GM19438 (cell line): ENCODE data around the gene STXBP5.

Experiments
- ATAC-seq: cut with Tn5 transposase; IDR thresholded peaks from one replicate; pipeline ENCODE4 v1.9.1; 2021; ENCODE audit warnings: low read depth; ENCODE audit not compliant: unreplicated experiment

STXBP5 gene

DNA sequence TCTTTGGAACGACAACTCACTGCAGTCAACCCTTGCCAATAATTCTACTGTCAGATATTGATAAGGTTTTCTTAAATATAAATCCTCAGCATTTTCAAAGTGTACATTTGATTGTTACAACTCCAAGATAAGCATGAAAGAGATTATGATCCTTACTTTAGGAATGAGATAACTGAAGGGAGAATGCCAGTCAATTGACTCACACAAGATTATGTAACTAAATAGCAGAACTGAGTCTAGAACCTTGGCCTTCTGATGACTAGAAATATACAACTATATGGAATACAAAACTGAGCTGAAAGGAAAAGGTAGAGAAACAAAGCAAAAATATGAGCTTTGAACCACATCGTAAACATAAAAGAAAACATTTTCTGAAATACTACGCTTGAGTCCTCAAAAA lies 26.9 kb upstream of the STXBP5 start:
- ATAC-seq = no peak

DNA sequence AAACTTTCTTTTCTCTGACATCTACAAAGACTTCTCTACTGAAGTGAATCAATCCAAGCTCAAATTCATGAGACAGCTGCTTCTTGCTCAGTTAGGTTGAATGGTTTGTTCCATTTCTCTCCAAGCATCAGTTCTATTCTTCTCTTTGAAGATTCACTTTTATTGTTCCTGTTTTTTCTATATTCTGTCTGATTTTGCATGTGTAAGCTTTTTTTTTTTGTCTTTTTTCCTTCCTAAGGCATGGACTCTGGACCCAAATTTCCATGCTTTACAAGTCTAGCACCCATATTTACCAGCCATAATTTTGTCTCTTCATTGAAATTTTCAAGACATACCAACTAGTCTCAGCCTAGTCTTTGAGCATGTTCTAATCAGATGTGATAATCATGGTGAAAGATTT lies 25.9 kb upstream of the STXBP5 start:
- no peak for ATAC-seq

DNA sequence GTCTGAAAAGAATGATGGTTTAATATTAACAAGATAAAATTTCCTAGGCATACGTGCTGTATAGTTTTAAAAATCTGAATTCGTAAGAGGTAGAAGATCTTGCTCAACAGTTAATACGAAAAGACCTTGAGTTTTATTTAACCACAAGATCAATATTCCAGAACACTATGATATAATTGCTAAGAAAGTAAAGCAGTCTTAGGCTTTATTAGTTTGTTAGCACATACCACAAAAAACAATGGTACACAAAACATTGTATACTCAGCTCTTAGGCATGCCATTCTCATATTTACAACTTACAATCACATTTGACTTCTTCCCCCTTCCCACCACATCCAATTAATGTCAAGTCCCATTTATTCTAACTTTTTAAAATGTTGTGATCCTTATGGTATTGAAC lies 24.4 kb upstream of the STXBP5 start:
- ATAC-seq = no peak

DNA sequence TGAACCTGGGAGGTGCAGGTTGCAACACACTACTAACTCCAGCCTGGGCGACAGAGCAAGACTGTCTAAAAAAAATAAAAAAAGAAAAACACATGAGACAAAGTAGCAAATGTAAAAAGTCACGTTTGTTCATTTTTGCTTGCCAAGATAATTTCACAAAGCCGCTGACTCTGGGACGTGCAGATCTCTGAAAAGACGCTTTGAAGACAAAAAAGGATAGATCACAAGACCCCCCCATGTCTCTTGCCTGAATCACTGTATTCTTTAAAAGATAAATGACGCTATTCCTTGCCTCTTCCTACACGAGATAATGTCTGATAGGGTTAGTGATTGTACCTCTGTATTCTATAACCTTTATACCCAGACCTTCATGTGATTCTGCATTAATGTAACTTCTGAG lies 23.3 kb upstream of the STXBP5 start:
- no peak for ATAC-seq

DNA sequence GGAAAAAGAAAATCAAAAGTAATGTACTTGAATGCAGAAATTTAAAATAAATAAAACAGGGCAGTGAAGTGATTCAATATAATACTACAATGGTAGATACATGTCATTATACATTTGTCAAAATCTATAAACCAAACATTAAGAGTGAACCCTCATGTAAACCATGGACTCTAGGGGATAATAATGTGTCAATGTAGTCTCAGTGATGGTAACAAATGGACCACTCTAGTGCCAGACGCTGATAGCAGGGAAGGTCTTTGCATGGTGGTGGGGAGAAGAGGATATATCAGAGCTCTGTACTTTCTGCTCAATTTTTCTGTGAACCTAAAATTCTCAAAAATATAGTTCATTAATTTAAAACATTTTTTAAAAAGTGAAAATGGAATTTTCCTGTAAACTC lies 19.8 kb upstream of the STXBP5 start:
- ATAC-seq = no peak

DNA sequence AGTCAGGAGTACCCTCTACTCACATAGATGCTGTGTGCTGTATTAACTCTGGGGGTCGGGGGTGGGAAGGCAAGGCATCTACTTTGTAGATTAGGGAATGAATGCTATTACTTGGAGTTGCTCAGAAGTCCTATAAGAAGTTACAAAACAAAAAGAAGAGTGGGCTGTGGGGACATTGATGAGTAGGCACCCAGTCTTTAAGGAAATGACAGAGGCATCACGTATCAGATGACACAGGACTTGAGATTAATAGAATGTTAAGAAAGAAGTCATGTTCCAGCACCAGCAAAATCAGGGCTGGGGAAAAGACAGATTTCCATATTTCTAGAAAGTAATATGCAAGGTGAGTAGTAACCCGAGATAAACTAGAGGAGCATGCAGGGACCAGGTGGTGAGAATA lies 19.0 kb upstream of the STXBP5 start:
- ATAC-seq = no peak

DNA sequence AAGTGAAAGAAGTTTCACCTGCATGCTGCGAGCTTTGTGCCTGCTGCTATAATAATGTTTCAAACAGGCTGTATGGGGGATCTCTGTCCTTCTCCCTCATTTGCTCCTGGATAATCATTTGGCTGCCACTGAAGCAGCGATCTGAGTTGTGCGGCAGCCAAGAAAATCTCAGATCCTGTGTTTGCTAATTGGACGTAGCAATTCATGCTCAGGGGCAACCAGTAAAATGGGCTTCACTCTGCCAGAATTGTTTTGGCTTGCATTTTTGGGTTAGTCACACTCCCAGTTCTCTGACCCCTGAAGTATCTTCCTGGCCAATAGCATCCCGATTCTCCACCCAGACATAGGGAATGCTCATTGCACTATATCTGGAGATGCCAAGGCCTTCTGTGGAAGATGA lies 13.7 kb upstream of the STXBP5 start:
- ATAC-seq = no peak

DNA sequence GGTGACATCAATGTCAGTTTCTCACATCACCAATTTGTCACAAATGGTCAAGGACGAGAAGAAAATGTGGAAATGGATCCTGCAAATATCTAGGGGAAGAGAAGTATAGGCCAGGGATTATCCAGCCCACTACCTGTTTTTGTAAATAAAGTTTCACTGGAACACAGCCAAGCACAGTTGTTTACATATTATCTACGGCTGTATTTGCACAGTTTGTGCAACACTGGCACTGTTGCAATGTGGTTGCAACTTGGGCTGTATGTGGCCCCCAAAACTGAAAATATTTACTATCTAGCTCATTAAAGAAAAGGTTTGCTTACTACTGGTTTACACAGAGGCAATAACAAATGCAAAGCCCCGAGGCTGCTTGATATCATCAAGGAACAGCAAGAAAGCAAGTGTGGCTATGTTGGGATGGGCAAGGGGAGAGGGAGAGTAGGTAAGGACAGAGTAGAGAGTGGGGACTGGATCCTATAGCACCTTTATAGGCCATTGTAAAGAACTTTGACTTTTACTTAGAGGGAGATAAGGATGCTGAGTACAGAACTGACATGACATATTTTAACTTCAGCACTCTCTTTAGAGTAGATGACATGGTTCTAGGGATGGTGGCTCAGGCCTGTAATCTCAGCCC lies 11.8 kb upstream of the STXBP5 start:
- ATAC-seq = no peak

DNA sequence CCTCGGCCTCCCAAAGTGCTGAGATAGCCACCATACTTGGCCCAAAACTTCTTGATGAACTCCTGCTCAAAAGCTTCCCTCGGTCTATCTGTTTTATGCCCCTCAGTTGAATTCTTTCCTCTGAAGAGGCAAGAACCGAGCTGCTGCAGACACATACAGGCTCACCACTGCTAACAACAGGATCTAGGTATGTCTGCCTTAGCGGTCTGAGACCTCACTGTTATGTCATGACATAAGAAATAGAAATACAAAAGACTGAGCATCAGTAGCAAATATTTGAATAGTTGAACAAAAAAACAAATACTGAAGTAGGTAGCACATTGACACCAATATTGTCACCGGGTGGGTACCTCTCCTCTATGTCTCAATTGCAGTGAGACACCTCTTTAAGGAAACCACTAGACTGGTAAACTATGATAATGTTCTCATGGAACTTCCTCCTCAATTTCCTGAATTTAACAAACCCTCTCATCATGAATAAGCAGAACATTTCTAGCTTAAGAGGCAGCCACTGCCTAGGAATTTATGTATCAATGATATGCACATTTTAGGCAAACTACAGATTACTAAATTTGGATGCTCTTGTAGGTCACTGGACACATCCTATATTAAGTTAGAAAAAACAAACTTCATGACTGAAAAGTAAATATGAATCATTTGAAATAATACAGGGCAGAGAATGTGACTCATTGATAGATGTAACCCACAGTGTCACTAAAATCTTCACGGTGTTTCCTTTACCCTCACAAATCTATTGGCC lies 9.4 kb upstream of the STXBP5 start:
- ATAC-seq = no peak

DNA sequence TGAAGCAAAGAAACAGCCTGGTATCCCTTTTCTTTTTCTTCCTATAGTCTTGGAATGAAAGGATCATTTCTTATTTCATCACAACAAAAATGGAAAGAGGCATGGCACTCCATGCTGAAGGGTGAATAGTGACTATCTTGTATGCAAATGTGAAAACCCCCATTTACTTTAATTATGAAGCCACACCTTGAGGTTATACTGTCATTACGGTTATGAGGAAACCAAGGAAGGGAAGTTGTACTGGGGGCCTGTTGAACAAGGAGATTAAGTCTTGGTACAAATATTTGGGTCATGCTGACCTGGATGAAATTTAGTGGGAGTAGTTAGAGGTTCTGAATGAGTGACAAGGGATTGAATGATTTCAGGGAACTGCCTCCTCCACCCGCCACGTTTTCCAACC lies 8.7 kb upstream of the STXBP5 start:
- no peak for ATAC-seq

DNA sequence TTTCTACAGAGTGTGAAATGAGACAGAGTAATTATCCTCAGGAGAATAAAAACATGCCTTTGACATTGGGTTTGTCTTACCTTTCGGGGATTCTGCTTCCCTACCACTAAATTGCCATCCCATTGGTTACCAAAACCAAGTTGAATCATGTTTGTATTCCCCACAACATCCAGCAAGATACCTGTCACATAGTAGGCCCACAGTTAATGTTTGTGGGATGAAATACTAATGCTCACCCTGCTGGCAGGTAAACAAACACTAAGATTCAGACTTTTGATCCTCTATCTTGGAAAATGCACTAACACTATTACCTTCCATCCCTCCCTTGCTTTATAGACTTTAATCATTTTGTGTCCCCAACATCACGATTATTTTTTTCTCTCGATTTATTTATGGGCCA lies 8.2 kb upstream of the STXBP5 start:
- no peak for ATAC-seq

DNA sequence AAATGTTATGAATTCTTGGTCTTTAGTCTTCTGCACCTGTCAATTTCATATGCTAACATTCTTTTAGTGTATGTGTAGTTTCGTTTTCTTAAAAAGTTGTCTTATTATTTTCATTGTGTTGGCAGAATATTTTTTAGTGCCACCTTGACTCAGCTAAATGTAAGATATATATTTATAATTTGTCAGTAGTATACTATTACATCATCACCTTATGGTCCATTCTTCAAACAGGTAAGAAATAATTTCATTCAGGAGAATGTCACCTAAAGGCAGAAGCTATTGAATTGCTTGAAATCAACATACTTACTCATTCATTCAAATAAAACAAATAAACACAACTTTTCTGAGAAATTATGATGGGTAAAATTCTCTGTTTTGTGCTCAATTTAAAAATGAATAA lies 3.5 kb upstream of the STXBP5 start:
- ATAC-seq = no peak

DNA sequence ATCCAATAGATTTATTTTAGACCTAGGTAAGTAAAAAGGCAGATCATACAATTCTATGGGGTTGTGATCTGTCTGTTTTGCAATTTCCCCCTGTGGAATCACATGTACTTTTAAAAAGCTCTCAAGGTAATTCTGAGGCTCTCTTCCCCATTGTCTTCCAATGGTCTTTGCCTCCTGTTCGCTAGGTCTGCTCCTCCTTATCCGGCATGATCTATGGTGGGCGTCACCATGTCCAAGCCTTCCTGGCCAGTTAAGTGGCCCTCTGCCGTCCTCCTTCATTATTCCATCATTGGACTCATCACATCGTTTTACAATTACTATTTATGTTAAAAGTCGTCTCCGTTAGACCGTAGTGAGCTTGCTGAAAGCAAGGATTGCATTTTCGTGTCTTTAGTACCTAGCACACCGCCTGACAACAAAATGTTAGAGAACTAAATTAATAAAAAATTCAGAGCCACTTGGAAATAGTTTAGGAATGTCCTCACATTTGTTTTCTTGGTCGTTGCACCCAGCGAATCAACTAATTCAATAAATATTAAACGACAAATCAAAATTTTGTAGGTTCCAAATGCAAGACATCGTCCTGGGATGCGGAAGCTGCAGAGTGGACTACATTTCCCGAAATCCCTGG lies 2.2 kb upstream of the STXBP5 start:
- ATAC-seq = no peak

DNA sequence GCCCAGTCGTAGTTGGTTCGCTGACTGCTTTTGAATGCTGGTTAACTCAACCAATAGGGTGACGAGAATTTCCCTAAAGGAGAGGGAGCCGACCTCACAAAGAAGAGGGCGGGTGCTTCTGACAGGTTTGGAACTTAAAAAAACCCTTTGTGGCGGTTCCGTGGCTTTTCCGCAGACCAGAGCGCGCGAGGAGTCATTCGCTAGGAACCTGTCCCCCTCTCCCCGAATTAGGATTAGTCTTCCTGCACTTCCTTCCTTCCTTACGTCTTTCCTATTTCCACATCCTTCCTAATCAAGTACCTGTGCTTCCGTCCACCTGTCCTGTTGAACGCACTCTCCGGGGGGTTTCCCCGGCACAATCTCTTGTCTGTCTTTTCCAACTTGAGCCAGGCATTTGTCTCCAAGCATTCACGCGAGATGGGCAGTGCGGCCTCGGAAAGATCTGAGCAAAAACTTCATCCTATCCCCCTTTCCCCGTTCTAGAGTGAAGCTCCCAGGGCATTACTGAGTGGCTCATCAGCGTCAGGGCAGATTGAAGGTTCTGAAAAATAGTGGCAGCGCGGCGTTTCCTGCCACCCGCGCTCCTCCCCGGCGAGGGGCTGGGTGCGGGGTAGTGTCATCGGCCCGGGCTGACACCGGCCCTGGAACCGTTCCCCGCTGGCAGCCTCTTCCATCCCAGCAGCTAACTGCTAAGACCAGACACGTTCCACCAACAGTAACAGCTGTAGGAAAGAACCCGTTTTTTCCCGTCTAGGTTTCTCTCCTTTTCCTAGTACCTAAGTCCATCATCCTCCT lies 1.5 kb upstream of the STXBP5 start:
- peak; percentile 83 for ATAC-seq

DNA sequence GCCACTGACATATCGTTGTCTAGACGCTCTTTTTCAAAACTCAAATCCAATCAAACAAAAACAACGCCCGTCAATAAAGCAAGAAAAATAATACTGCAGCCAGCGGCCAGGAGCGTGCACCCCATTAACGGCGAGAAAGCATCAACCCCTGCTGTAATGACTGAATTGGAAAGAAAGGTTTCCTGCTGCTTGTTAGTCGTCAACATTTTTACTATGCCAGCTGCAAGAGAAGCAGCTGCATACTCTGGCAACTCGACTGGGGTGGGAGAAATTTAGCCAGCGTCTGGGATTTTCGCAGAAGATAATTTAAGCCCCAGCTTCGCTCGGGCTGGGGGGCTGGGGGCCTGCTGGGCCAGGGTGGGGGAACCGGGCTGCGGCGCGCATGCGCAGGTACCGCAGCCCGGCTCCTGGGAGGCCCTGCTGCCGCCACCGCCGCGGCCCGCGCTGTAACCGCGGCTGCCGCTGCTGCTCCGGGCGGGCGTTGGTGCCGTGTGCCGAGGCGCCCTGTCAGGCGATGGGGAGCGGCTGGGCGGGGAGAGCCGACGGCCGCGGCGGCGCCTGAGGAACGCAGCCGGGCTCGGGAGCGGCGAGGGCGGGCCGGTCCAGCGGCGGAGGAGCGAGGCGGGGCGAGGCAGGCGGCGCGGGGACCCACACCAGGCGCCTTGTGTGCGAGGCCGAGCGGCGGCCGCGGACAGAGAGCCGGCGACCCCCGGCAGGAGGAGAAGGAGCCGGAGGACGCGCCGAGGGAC lies 732 bp upstream of the STXBP5 start:
- ATAC-seq = peak; percentile 43

DNA sequence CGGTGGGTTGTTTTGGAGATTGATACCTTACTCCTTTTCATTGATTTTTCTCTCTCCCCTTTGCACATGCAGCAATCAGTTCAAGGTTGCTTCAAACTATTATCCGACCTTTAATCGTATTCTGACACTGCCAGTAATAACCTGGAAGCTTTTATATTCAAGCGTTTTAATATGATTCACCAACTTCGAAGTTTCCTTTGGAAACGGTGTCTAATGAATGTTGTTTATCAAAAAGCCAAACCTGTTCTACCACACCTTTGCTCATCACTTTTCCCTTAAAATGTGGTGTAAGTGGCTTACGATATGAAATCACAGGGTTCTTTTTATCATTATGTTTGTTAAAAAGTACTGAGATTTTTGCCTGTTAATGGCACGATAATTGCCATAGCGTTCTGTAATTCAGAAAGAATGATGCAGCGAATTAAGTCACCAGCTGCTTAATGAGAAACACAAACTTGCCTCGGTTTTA lies 660 bp downstream of the STXBP5 start:
- ATAC-seq = no peak

DNA sequence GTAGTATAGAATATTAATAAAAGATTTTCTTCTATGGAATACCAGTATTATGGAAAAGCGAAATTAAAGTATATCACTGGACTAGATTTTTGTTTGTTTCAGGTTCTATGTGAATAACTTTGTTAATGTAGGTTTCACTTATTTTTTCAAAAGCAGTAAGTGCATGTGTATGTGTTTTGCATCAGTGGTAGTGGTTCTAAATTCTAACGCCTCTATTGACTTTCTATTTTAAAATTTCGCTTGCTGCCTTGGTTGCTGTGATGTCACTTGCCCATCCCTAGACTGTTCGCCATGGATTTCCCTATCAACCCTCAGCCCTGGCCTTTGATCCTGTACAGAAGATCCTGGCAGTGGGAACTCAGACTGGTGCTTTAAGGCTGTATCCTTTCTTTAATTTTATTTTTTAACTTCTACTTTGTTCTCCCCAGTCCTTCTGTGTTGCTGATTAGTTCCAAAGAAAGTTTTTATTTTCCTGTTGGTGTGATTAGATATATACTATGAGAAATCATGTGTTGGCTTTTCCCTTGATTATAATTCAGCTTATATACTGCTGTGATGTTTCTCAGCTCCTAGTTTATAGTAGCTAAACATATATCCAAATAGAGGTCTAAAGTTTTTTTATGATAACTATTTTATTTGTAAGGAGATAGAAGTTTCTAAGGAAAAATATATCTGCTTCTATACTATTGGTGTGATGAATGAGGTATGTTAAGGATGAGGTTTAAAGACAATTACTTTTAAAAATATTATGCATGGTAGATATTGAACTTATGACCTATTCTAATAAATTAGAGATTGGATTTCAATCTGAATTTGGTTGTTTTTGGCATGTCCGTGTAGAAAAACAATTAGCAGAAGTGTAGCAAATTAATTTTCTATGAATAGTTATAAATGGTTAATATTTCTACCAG lies 1.7 kb downstream of the STXBP5 start:
- no peak for ATAC-seq

DNA sequence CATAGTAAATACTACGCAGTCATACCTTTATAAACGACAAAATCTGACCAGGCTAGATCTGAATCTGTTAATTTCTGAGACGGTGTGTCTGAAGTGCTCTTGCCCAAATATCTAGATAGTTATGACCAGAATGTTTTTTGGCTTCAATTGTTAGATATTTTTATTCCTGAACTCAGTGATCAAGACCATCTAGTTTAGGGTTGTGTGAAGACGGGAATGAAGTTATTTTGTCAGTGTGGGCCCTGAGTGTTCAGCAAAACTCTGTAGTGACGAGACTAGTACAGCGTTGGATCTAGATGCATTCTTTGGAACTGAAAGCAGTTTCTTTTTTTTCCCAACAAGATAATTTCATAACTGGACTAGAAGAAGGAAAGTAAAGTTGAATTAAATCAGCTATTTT lies 3.1 kb downstream of the STXBP5 start:
- ATAC-seq = no peak
